Smooth muscle cell (in vitro differentiated cells): ENCODE results near the gene BPGM. TPM values are rescaled to one million over a fixed set of nuclear protein-coding genes. Genes with fewer than 3 reads are reported as not detected.
A peak's percentile ranks its signal among the peaks of the same experiment; 100 is the strongest.

Experiments
- DNase-seq: peaks from one replicate; lab custom pipeline; 2025; ENCODE audit not compliant: unreplicated experiment; lab: John Stamatoyannopoulos, UW
- H2AFZ ChIP-seq: fragments of 200-600 bp; sonication (generic); 2 replicates; pipeline ENCODE4 v1.6.0; 2016; ENCODE audit warnings: antibody characterized with exemption, low read depth, mild to moderate bottlenecking
- H3F3A ChIP-seq: fragments of 200-600 bp; sonication (generic); 2 replicates; pipeline ENCODE4 v1.6.0; 2017; ENCODE audit warnings: antibody characterized with exemption, low read depth
- H3K27ac ChIP-seq: fragments of 200-600 bp; sonication (generic); 2 replicates; pipeline ENCODE4 v1.5.1; 2016; ENCODE audit warnings: low read depth, mild to moderate bottlenecking
- H3K27me3 ChIP-seq: fragments of 200-600 bp; sonication (generic); 2 replicates; pipeline ENCODE4 v1.6.1; 2016; ENCODE audit warnings: low read depth, mild to moderate bottlenecking
- H3K36me3 ChIP-seq: fragments of 200-600 bp; sonication (generic); 2 replicates; pipeline ENCODE4 v1.5.1; 2016; ENCODE audit warnings: low read depth
- H3K4me1 ChIP-seq: fragments of 200-600 bp; sonication (generic); 2 replicates; pipeline ENCODE4 v1.5.1; 2016; ENCODE audit warnings: low read depth
- H3K4me2 ChIP-seq: fragments of 200-600 bp; sonication (generic); 2 replicates; pipeline ENCODE4 v1.6.0; 2016; ENCODE audit warnings: mild to moderate bottlenecking
- H3K4me3 ChIP-seq: fragments of 200-600 bp; sonication (generic); 2 replicates; pipeline ENCODE4 v1.5.1; 2016; ENCODE audit warnings: mild to moderate bottlenecking
- H3K79me2 ChIP-seq: fragments of 200-600 bp; sonication (generic); 2 replicates; pipeline ENCODE4 v1.6.0; 2016; ENCODE audit warnings: low read depth, mild to moderate bottlenecking
- H3K9ac ChIP-seq: fragments of 200-600 bp; sonication (generic); 2 replicates; pipeline ENCODE4 v1.6.0; 2016; ENCODE audit warnings: low read depth
- H3K9me3 ChIP-seq: fragments of 200-600 bp; sonication (generic); replicated peaks from 2 replicates; pipeline ENCODE4 v1.5.1; 2016; ENCODE audit warnings: low read depth
- H4K20me1 ChIP-seq: fragments of 200-600 bp; sonication (generic); 2 replicates; pipeline ENCODE4 v1.6.0; 2016; ENCODE audit warnings: low read depth
- CTCF ChIP-seq: fragments of 200-600 bp; sonication (generic); IDR thresholded peaks from 2 replicates; pipeline ENCODE4 v1.5.1; 2017; ENCODE audit warnings: borderline replicate concordance, mild to moderate bottlenecking, antibody characterized with exemption; ENCODE audit not compliant: insufficient read depth, poor library complexity, severe bottlenecking
- WGBS: methylation state at CpG from one replicate; pipeline ENCODE4 v1.1.7; 2016; ENCODE audit warnings: low lambda C conversion rate; 5-methylcytosine and 5-hydroxymethylcytosine counted together
- polyA plus RNA-seq: library from polyadenylated mRNA; unstranded; fragments of >200 nt; fragmentation: Nextera tagmentation; extraction: Ambion mirVana; gene quantifications from 2 replicates; pipeline ENCODE4 v1.2.1, GENCODE V29; 2016
- total RNA-seq: library from RNA; depleted of rRNA; stranded (reverse); fragments of >200 nt; gene quantifications from 2 replicates; pipeline ENCODE4 v1.2.3, GENCODE V29; 2014

The BPGM gene
- total and polyA plus RNA-seq, 2 experiments from 2014 or later, result 65.1 to 76.9 TPM

- H3K4me3 ChIP-seq, result no peak overlapping the region
- TF ChIP-seq CTCF, result no peak
- H2AFZ ChIP-seq, result no peak overlapping the region
- no peak for DNase-seq
- no peaks in the 10 kb centered on the region for H3K27me3 ChIP-seq
- H3K9ac ChIP-seq, result no peak overlapping the region
- H3F3A ChIP-seq, result peaks cover 22% of the 10 kb centered on the region
- no peaks in the 10 kb centered on the region for H3K36me3 ChIP-seq
- peaks cover 21% of the 10 kb centered on the region for H3K4me1 ChIP-seq
- 88% methylated on average over 1 of the region's 1 CpG for WGBS
- peaks cover 62% of the 10 kb centered on the region for H3K79me2 ChIP-seq
- H3K27ac ChIP-seq, result peak overlapping the region; percentile 93
- no peak overlapping the region for H3K4me2 ChIP-seq
- H4K20me1 ChIP-seq, result no peaks in the 10 kb centered on the region
- no peaks in the 10 kb centered on the region for H3K9me3 ChIP-seq
These were observed 21.2 kb downstream of the BPGM start for GRCh38 chr7:134667899-134668298.

- H3K4me2 ChIP-seq, result peak overlapping the region; percentile 72
- TF ChIP-seq CTCF, result no peak
- H3K4me3 ChIP-seq, result no peak overlapping the region
- H3K9ac ChIP-seq, result peak overlapping the region; percentile 55
- no peak for DNase-seq
- 88% methylated on average over 4 of the region's 4 CpGs for WGBS
- peaks cover 22% of the 10 kb centered on the region for H3F3A ChIP-seq
- no peak overlapping the region for H2AFZ ChIP-seq
- peak overlapping the region; percentile 93 for H3K27ac ChIP-seq
- H3K27me3 ChIP-seq, result no peaks in the 10 kb centered on the region
- H3K79me2 ChIP-seq, result peaks cover 59% of the 10 kb centered on the region
- H3K36me3 ChIP-seq, result peaks cover 3% of the 10 kb centered on the region
- peaks cover 19% of the 10 kb centered on the region for H3K4me1 ChIP-seq
- no peaks in the 10 kb centered on the region for H4K20me1 ChIP-seq
- no peaks in the 10 kb centered on the region for H3K9me3 ChIP-seq
These were observed 22.7 kb downstream of the BPGM start for GRCh38 chr7:134669388-134669787.

DNA sequence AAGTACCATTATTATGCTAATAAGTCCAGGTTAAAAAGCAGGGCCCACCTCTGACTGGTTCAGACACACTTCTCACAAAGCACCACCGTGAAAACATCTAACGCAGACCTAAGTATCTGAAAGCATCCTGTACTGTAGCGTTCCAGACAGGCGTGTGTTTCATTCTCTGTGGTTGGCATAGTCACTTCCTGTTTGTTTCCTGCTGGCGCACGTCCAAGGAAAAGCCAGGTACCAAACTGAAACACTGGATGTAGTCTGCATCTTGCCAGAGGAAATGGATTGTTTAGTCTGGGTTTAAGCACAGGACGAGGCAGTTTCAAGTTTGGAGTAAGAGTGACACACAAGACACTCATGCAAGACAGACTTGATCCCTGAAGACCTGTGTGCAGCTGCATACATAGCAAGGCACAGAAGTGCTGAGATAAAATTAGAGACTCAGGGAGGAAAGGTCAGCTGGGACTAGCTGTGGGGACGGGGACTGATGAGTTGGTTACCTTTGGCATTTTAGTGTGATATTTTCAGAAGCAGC, 23.3 kb downstream of the BPGM start:
- 9% methylated on average over 8 of the region's 8 CpGs for WGBS
- H3F3A ChIP-seq, result peaks cover 22% of the 10 kb centered on the region
- H4K20me1 ChIP-seq, result no peaks in the 10 kb centered on the region
- H3K36me3 ChIP-seq, result peaks cover 3% of the 10 kb centered on the region
- no peak for TF ChIP-seq CTCF
- no peaks in the 10 kb centered on the region for H3K27me3 ChIP-seq
- H2AFZ ChIP-seq, result no peak overlapping the region
- H3K4me1 ChIP-seq, result peaks cover 19% of the 10 kb centered on the region
- H3K4me3 ChIP-seq, result no peak overlapping the region
- H3K4me2 ChIP-seq, result peak overlapping the region; percentile 72
- peak overlapping the region; percentile 93 for H3K27ac ChIP-seq
- H3K9ac ChIP-seq, result peak overlapping the region; percentile 55
- DNase-seq, result no peak
- H3K9me3 ChIP-seq, result no peaks in the 10 kb centered on the region
- H3K79me2 ChIP-seq, result peaks cover 59% of the 10 kb centered on the region

DNA sequence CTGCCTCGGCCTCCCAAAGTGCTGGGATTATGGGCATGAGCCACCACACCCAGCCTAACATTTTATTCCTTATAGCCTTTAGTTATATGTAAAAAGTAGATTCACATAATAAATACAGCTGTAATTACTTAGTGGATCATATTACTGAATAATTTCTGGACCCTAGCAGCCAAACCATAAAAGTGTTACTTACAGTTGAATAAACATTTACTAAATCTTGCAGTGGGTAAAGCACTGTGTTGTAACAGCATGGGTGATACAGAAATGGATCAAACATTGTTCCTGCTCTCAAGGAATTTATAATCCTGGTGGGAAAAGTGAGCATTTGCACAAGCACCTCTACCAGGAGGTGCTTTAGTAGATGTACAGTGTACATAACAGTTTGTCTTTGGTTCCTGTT, 25.0 kb downstream of the BPGM start:
- DNase-seq, result no peak
- no peaks in the 10 kb centered on the region for H4K20me1 ChIP-seq
- H3K4me3 ChIP-seq, result no peak overlapping the region
- peaks cover 63% of the 10 kb centered on the region for H3K79me2 ChIP-seq
- no peak overlapping the region for H3K27ac ChIP-seq
- TF ChIP-seq CTCF, result no peak
- no peaks in the 10 kb centered on the region for H3K27me3 ChIP-seq
- H2AFZ ChIP-seq, result no peak overlapping the region
- H3K4me1 ChIP-seq, result peaks cover 26% of the 10 kb centered on the region
- H3K9me3 ChIP-seq, result no peaks in the 10 kb centered on the region
- no peak overlapping the region for H3K4me2 ChIP-seq
- H3K9ac ChIP-seq, result no peak overlapping the region
- peaks cover 3% of the 10 kb centered on the region for H3K36me3 ChIP-seq
- H3F3A ChIP-seq, result peaks cover 22% of the 10 kb centered on the region
- WGBS, result 100% methylated on average over 1 of the region's 1 CpG
